T-helper 17 cell (primary cell): ENCODE results near the gene PNPLA1. TPM values are rescaled to one million over a fixed set of nuclear protein-coding genes. Genes with fewer than 3 reads are reported as not detected.

Source experiments
- ATAC-seq: fragments of 150-1000 bp; cut with Tn5 transposase; 2 replicates; pipeline ENCODE4 v1.10.0; 2021; ENCODE audit warnings: mild to moderate bottlenecking, moderate library complexity
- DNase-seq, 3 donors: peaks; one replicate each; pipeline versions ENCODE4 v3.0.0 to v3.0.0-alpha.2; 2020 to 2021
- H3K9me3 ChIP-seq: one replicate; pipeline ENCODE4 v1.7.0; 2013; ENCODE audit warnings: low read length, mild to moderate bottlenecking; ENCODE audit not compliant: control insufficient read depth, poor library complexity, severe bottlenecking
- H3K27ac Mint-ChIP-seq: one replicate; pipeline ENCODE4 v1.8.0; 2022; ENCODE audit warnings: mild to moderate bottlenecking, moderate library complexity, mixed read lengths
- H3K27me3 Mint-ChIP-seq: one replicate; pipeline ENCODE4 v1.8.0; 2022; ENCODE audit warnings: mixed read lengths
- H3K36me3 Mint-ChIP-seq: one replicate; pipeline ENCODE4 v1.8.0; 2022; ENCODE audit warnings: low read depth, mixed read lengths
- H3K4me1 Mint-ChIP-seq: one replicate; pipeline ENCODE4 v1.8.0; 2022; ENCODE audit warnings: mild to moderate bottlenecking, mixed read lengths
- H3K4me3 Mint-ChIP-seq: one replicate; pipeline ENCODE4 v1.8.0; 2022; ENCODE audit warnings: mild to moderate bottlenecking, moderate library complexity, mixed read lengths
- total RNA-seq, 4 donors: library from RNA in 2 of 4; stranded (reverse) in 2 of 4; gene quantifications; one replicate each; pipeline ENCODE4 v1.2.3 and lab custom pipeline; 2022 to 2026

Gene PNPLA1
- total RNA-seq, 2 donors from 2014 or later: 0.15 TPM; not detected in 1

DNA sequence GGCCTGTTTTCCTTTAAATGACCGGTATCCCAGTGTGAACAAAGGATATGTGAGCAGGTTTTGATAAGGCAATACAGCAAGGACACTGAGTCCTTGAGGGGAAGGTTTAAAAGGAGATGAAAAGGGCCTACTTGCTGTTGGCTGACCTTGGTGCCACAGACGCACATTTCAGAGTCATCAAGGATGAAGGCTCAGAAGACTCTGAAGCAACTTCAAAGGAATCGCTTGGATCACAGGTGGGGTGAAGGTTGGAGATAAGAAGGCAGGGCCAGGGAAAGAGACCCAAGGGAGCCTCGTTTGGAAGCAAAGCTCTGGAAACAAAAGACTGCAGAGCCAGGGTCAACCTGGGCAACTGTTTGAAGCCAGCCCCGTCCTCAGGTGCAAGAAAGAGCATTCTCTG is 30.1 kb upstream of the PNPLA1 start:
- no peak overlapping the region for H3K27ac Mint-ChIP-seq
- peaks cover 16% of the 10 kb centered on the region for H3K4me1 Mint-ChIP-seq
- ATAC-seq (no peak), DNase-seq (no peak)
- peaks cover 15% of the 10 kb centered on the region for H3K27me3 Mint-ChIP-seq
- peaks cover 8% of the 10 kb centered on the region for H3K36me3 Mint-ChIP-seq
- H3K4me3 Mint-ChIP-seq: no peak overlapping the region
- no peaks in the 10 kb centered on the region for H3K9me3 ChIP-seq

DNA sequence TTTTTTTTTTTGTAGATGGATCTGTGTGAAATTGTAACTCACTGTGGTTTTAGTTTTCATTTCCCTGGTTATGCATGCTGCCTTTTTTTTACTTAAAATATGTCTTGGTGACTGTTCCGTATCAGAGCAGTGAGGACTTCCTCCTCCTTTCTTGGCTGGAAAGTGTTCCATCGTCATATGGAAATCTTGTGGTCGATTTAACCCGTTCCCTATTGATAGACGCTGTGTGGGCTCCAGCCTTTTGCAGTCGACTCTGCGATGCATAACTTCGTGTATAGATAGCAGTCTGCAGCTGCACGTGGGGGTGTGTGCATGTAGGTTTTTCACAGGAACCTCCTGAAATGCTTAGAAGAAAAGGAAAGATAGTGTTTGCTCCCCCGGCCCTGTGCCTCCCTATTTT is 28.1 kb upstream of the PNPLA1 start:
- Mint-ChIP-seq H3K27ac (no peak overlapping the region), H3K4me3 (no peak overlapping the region), H3K36me3 (peaks cover 7% of the 10 kb centered on the region)

DNA sequence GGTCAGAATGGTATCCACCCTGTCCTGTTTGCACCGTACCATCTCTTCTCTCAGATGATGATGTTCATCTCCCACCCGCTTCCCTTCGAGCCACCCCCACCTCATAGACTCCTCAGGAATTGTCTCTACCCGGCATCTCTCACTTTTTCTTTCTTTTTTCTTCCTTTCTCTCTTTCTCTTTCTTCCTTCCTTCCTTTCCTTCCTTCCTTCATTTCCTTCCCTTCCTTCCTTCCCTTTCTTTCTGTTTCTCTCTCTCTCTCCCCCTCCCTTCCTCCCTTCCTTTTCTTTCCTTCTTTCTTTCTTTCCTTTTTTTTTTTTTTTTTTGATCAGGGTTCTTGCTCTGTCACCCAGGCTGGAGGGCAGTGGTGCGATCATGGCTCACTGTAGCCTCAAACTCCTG is 27.7 kb upstream of the PNPLA1 start:
- H3K9me3 ChIP-seq: no peaks in the 10 kb centered on the region
- ATAC-seq: no peak
- Mint-ChIP-seq H3K36me3 (peaks cover 10% of the 10 kb centered on the region), H3K27me3 (peaks cover 15% of the 10 kb centered on the region), H3K4me3 (no peak overlapping the region), H3K4me1 (peaks cover 17% of the 10 kb centered on the region), H3K27ac (peak overlapping the region; percentile 3)
- DNase-seq: no peak

More for the DNA sequence above, 28.1 kb upstream of the PNPLA1 start:
- peaks cover 14% of the 10 kb centered on the region for H3K4me1 Mint-ChIP-seq
- no peaks in the 10 kb centered on the region for H3K9me3 ChIP-seq
- ATAC-seq (peak; percentile 21), DNase-seq (no peak)
- peaks cover 15% of the 10 kb centered on the region for H3K27me3 Mint-ChIP-seq

DNA sequence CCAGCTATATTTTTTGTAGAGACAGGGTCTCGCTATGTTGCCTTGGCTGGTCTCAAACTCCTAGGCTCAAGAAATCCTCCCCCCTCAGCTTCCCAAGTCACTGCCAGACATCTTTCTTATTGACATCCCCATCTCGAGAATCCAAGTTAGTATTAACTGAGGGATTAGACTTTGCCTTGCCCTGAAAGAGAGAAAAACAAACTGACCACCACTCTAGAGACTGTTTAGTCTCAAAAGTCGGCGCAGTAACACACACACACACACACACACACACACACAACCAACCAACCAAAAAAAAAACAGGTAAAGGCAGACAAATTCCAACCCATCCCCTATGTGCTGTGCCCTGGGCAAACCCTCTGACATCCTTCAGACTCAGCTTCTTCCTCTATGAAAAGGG is 27.2 kb upstream of the PNPLA1 start:
- ATAC-seq: no peak
- Mint-ChIP-seq H3K36me3 (peaks cover 12% of the 10 kb centered on the region), H3K27me3 (peaks cover 15% of the 10 kb centered on the region), H3K27ac (peak overlapping the region; percentile 3), H3K4me1 (peaks cover 18% of the 10 kb centered on the region), H3K4me3 (no peak overlapping the region)
- no peaks in the 10 kb centered on the region for H3K9me3 ChIP-seq
- no peak for DNase-seq

DNA sequence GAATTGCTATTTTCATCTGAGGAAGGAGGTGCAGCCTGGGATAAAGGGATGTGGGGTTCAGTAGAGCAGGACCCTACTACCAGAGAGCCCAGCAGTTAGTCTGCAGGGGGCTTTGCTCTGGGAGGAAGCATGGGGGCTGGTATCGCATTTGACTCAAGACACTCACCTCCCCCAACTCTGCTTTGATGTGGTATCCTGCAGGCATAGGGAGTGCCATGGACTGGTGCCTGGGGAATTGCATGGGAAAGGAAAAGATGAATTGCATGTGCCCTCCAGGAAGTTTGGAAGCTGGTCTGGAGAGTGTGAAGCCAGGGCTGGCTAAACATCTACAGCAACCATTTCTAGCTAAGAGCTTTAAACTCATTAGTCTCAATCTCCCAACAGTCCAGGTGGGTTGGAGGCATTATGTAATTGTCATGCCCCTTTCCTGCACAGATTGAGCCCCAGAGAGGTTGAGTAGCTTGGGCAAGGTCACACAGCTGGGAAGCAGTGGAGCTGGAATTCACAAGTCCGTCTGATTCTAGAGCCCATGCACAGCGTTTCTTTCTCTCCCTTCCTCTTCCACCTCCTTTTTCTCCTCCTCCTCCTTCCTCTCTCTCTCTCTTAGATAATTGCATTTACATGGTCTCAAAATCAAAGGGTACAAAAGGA is 26.2 kb upstream of the PNPLA1 start:
- H3K4me1 Mint-ChIP-seq: peaks cover 18% of the 10 kb centered on the region
- ATAC-seq (no peak), DNase-seq (no peak)
- H3K27ac Mint-ChIP-seq: no peak overlapping the region
- no peak overlapping the region for H3K4me3 Mint-ChIP-seq
- peaks cover 12% of the 10 kb centered on the region for H3K36me3 Mint-ChIP-seq
- peaks cover 15% of the 10 kb centered on the region for H3K27me3 Mint-ChIP-seq
- H3K9me3 ChIP-seq: no peaks in the 10 kb centered on the region

DNA sequence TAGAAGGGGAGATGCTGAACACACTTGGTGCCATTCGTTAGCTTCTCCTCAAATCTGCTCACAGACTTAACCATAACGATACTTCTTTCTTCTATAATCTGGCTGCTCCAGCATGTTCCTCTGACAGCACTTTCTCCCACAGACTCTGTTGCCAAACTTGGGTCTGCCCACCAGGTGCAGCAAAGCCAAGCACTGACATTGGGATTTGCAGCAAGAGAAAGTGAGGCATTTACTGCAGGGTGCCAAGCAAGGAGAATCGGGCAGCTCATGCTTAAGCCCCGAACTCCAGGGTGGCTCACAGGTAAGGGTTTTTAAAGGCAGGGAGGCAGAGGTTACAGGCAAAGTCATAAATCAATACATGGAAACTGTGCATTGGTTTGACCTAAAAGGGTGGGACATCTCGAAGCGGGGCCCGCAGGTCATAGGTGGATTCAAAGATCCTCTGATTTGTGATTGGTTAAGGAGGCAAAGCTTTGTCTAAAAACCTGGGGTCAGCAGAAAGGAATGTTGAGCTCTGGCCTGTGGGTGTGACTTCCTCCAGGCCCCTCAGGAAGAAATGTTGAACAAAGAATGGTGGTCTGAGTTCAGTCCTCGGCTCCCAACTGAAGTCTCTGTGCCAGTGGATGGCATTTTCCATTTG is 25.1 kb upstream of the PNPLA1 start:
- H3K27ac Mint-ChIP-seq: peak overlapping the region; percentile 32
- no peaks in the 10 kb centered on the region for H3K9me3 ChIP-seq
- ATAC-seq (no peak), DNase-seq (no peak)
- H3K27me3 Mint-ChIP-seq: peaks cover 15% of the 10 kb centered on the region
- H3K4me3 Mint-ChIP-seq: no peak overlapping the region
- peaks cover 12% of the 10 kb centered on the region for H3K36me3 Mint-ChIP-seq
- peaks cover 18% of the 10 kb centered on the region for H3K4me1 Mint-ChIP-seq

DNA sequence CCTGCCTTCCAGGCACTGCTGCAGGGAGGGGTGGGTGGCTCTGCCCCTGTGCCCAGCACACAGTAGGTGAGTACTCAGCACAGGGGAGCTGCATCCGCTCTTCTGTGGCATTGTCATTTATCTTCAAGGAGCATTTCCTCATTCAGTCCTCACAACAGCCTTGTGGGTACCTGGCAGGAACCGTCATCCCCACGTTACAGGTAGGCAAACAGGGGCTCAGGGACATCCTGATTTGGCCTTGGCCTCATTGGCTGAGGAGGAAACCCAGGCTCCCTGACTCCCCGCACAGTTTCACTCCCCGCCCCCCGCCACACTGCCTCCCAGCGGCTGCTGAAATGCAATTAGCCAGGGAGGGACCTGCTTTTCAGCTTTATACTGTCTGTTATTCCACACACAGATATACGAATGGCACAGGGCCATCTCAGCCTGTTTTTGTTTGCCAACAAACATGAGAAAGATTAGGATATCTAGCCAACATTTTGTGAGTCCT is 24.2 kb upstream of the PNPLA1 start:
- H3K27ac Mint-ChIP-seq: no peak overlapping the region
- H3K36me3 Mint-ChIP-seq: peaks cover 12% of the 10 kb centered on the region
- ATAC-seq (no peak), DNase-seq (no peak)
- peaks cover 15% of the 10 kb centered on the region for H3K27me3 Mint-ChIP-seq
- no peaks in the 10 kb centered on the region for H3K9me3 ChIP-seq
- no peak overlapping the region for H3K4me3 Mint-ChIP-seq
- H3K4me1 Mint-ChIP-seq: peaks cover 18% of the 10 kb centered on the region

DNA sequence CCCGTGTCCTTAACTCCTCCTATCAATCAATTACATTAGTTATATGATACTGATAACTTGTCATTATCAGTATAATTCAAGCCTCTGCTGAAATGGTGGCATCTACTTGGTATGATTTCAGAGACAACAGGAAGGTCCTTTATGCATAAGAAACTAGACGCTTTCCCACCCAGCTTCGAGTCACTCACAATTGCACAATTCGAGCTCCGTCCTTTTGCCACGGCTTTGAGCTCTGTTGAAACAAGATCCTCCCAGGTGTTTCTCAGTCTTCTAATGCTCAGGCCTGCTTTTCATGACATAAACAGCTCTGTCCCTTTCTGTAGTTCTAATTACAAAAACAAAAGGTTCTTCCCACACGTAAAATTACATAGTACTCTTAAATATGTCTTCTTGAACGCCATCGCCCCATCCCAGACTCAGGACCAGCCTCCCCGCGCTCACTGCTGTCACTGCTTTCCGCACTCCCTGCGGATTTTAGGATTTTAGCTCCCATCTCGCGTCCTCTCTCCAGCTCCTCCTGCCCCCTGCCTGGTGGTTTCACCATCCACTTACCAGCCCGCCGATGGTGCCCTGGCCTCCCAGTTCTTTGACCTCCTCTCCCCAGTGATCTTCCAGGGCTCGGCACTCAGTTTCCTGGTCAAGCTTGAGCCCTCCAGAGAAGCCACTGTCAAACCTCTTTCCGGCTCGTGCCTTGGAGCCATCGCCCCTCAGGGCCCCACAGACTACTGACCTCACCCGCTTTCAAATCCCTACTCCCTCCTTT is 23.2 kb upstream of the PNPLA1 start:
- DNase-seq (no peak), ATAC-seq (no peak)
- Mint-ChIP-seq H3K27ac (peak overlapping the region; percentile 81), H3K4me3 (no peak overlapping the region), H3K36me3 (peaks cover 12% of the 10 kb centered on the region), H3K27me3 (peaks cover 15% of the 10 kb centered on the region), H3K4me1 (peaks cover 15% of the 10 kb centered on the region)
- H3K9me3 ChIP-seq: no peaks in the 10 kb centered on the region

DNA sequence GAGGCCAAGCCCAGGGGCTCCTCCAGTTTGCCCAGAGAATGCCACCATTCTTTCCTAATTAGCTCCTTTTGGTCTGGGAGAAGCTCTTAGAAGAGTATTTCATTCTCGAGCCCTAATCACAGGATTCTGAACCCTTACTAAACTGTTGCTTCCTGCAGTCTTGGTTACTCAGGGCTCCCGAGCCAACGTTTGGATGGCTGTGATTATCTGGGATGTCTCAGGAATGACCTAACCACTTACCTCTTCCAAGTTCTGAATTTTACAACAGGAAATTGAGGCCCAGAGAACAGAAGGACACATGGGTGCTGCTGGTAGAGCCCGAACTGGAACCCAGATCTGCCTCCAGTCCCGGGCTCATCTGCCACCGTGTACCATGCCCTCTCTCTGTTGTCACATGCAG is 22.2 kb upstream of the PNPLA1 start:
- H3K36me3 Mint-ChIP-seq: peaks cover 15% of the 10 kb centered on the region
- H3K4me1 Mint-ChIP-seq: peaks cover 9% of the 10 kb centered on the region
- no peak for ATAC-seq
- DNase-seq: no peak
- H3K4me3 Mint-ChIP-seq: no peak overlapping the region
- H3K27me3 Mint-ChIP-seq: peaks cover 8% of the 10 kb centered on the region
- H3K9me3 ChIP-seq: no peaks in the 10 kb centered on the region
- peak overlapping the region; percentile 81 for H3K27ac Mint-ChIP-seq

DNA sequence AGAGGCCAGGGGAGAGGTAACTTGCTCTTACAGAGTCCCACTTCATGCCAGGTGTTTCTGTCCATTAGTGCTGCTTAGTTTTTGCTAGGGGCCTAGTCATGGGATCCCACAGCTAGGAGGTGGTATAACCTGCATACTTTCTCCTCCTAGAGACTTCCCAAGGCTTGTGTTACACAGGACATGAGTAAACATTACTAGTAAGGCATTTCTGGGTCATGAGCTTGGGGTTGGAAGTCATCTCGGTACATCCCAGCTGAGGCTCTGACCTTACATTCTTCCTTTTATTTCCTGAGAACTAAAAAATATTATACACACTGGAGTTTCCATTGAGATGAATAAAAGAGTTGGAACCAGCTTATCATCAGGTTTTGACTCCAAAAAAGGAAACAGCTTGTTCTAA is 20.9 kb upstream of the PNPLA1 start:
- no peak for DNase-seq
- Mint-ChIP-seq H3K36me3 (peaks cover 10% of the 10 kb centered on the region), H3K27ac (no peak overlapping the region), H3K4me1 (peaks cover 6% of the 10 kb centered on the region), H3K27me3 (no peaks in the 10 kb centered on the region), H3K4me3 (no peak overlapping the region)
- no peaks in the 10 kb centered on the region for H3K9me3 ChIP-seq
- no peak for ATAC-seq

DNA sequence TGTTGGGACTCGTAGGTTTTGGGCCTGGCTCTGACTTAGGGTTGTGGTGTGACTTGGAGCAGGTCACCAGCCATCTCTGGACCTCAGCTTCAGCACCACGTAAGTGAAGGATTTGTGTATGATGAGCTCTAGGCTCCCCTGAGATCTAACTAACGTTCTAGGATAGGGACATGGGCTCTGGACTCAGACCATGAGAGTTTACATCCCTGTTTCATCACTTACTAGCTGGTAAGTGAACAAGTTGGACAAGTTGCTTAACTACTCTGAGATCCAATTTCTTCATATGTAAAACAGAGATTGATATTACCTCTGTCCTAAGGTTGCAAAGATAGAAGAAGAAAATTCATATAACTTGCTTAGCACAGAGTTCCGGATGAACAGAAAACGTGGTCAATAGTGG is 20.3 kb upstream of the PNPLA1 start:
- no peaks in the 10 kb centered on the region for H3K27me3 Mint-ChIP-seq
- ATAC-seq (no peak), DNase-seq (no peak)
- no peak overlapping the region for H3K27ac Mint-ChIP-seq
- H3K36me3 Mint-ChIP-seq: peaks cover 10% of the 10 kb centered on the region
- H3K9me3 ChIP-seq: no peaks in the 10 kb centered on the region
- H3K4me3 Mint-ChIP-seq: no peak overlapping the region
- peaks cover 6% of the 10 kb centered on the region for H3K4me1 Mint-ChIP-seq

DNA sequence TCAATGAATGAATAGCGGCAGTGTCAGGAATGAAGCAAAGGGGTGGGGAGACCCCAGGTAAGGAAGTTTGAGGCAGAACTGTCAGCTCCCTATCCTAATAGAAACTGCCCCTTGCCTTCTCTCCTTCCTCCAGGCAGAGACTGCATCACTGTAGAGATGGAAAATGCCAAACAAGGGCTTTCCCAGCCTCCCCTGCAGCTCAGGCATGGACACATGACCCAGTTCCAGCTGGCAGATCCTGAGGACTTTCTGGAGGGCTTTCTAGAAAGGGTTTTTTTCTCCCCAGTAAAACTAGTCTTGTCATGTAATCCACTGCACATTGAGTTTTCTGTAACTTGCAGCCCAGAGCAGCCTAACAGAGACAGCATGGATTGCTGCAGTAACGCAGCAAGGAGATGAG is 17.9 kb upstream of the PNPLA1 start:
- Mint-ChIP-seq H3K4me1 (peaks cover 2% of the 10 kb centered on the region), H3K4me3 (no peak overlapping the region), H3K27ac (no peak overlapping the region), H3K27me3 (no peaks in the 10 kb centered on the region), H3K36me3 (peaks cover 6% of the 10 kb centered on the region)
- ATAC-seq (no peak), DNase-seq (no peak)
- no peaks in the 10 kb centered on the region for H3K9me3 ChIP-seq

DNA sequence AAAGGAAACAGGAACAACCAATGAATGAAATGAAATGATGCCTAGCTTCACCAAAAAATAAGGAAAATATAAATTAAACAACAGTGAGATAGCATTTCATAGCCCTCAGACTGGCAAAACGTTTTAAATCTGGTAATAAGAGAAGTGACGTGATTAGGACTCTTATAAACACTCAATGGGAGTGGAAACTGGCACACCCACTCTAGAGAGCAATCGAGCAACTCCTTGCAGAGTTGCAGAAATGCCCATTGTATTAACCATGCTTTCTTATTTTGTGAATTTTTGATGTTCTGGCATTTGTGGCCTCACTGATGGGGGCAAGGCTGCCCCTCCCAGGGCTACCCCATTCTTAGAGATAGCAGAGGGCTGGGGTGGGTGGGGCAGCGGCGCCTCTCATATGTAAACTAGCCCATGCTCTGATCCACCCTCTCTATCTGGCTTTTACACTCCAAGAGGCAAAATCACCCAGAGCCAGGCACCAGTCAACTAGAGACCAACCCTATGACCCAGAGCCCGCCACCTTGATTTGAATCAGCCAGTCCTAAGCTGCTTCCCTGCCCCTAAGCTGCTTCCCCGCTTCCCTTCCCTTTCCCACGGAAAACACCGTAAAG is 6.4 kb upstream of the PNPLA1 start:
- no peaks in the 10 kb centered on the region for H3K9me3 ChIP-seq
- H3K36me3 Mint-ChIP-seq: no peaks in the 10 kb centered on the region
- peaks cover 27% of the 10 kb centered on the region for H3K27me3 Mint-ChIP-seq
- ATAC-seq: no peak
- DNase-seq: no peak
- H3K27ac Mint-ChIP-seq: no peak overlapping the region
- peaks cover 1% of the 10 kb centered on the region for H3K4me1 Mint-ChIP-seq
- no peak overlapping the region for H3K4me3 Mint-ChIP-seq
